Measurements from ENCODE around the gene COX6A2. TPM values are rescaled to one million over a fixed set of nuclear protein-coding genes. Genes with fewer than 3 reads are reported as not detected.

The COX6A2 gene
- total RNA-seq, 1 experiment from 2014 or later = not detected

DNA sequence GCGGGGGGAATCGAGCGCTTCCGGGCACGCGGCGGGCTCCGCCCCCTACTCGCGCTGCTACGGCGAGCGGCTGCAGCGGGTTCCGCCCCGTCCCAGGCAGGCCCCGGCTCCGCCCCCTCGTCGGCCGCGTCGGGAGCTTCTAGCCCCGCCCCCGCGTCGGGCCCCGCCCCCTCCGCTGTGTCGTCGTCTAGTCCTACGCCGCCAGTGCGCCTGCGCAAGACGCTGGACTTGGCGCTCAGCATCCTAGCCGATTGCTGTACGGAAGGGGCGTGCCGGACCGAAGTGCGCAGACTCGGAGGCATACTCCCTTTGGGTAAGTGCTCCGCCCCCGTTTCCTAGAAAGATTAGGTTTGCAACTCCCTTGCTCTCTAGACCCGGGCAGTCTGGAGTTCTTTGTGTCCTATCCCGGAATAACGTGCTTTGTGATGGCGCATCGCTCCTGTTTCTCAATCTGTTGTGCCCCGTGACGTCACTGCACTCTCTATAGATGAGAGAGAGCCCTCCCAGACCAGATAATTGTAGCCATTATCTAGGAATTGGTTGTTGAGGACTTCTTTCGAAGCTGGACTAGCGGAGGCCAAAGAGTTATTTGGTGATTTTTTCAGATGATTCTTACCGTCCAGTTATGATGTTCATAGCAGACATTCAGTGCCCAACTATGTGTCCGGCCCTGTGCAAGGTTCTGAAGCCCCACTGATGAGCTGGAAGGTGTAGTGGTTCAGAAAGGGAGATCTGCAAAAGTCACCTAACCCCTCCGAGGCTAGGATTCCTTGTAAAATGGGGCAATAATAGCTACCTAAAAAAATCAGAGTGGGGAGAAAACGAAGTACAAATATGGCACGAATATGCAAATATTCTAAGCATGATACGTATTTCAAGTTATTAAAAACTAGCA is 31.8 kb upstream of the COX6A2 start:
- H3K4me1 Mint-ChIP-seq = peaks cover 20 to 23% of the 10 kb centered on the region in 2 experiments
- H4K20me1 ChIP-seq (ENCODE audit: control insufficient read depth, insufficient read depth, insufficient read length) = no peaks in the 10 kb centered on the region
- no peaks in the 10 kb centered on the region for H3K9me3 ChIP-seq (ENCODE audit: control insufficient read depth, low read depth, low read length)
- peak overlapping the region; percentile 88 for H3K4me2 ChIP-seq (ENCODE audit: insufficient read depth, insufficient read length, low read length)
- no peak overlapping the region for H2AK5ac ChIP-seq (ENCODE audit: insufficient read length, low read length)
- no peak overlapping the region for H2BK12ac ChIP-seq (ENCODE audit: insufficient read length, low read depth, low read length)
- no peak overlapping the region for H3T11ph ChIP-seq (ENCODE audit: low read length)
- peak overlapping the region; percentile 82 to 92 for H3K4me3 Mint-ChIP-seq
- no peaks in the 10 kb centered on the region; the same call in 1 of the 2 replicates for H3K79me2 ChIP-seq (ENCODE audit: insufficient read depth, low read length)
- H4K91ac ChIP-seq (ENCODE audit: insufficient read length, low read depth, low read length) = no peak overlapping the region
- peak overlapping the region; percentile 99; the same call in 1 of the 2 replicates for H3K14ac ChIP-seq (ENCODE audit: insufficient read depth, low read length)
- H3K56ac ChIP-seq (ENCODE audit: insufficient read length, low read depth, low read length) = no peak overlapping the region
- TF ChIP-seq, protein P1, sequence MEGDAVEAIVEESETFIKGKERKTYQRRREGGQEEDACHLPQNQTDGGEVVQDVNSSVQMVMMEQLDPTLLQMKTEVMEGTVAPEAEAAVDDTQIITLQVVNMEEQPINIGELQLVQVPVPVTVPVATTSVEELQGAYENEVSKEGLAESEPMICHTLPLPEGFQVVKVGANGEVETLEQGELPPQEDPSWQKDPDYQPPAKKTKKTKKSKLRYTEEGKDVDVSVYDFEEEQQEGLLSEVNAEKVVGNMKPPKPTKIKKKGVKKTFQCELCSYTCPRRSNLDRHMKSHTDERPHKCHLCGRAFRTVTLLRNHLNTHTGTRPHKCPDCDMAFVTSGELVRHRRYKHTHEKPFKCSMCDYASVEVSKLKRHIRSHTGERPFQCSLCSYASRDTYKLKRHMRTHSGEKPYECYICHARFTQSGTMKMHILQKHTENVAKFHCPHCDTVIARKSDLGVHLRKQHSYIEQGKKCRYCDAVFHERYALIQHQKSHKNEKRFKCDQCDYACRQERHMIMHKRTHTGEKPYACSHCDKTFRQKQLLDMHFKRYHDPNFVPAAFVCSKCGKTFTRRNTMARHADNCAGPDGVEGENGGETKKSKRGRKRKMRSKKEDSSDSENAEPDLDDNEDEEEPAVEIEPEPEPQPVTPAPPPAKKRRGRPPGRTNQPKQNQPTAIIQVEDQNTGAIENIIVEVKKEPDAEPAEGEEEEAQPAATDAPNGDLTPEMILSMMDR (conservative IDR thresholded peaks at IDR 0.05) = no peak
- no peak overlapping the region for H2BK20ac ChIP-seq (ENCODE audit: low read depth, low read length, poor library complexity, severe bottlenecking)
- H3K27me3 ChIP-seq (ENCODE audit: insufficient read depth, low read length) = no peaks in the 10 kb centered on the region
- H2BK5ac ChIP-seq (ENCODE audit: insufficient read length, low read length) = no peak overlapping the region
- no peak overlapping the region for H2AFZ ChIP-seq (ENCODE audit: low read length)
- H4K8ac ChIP-seq (replicated peaks; ENCODE audit: insufficient read length, low read depth, low read length) = no peak overlapping the region
- H3K27ac Mint-ChIP-seq = peak overlapping the region; percentile 97 to 98 (median 98)
- peaks cover 4% of the 10 kb centered on the region for H3K79me1 ChIP-seq (ENCODE audit: insufficient read depth, low read depth, low read length, poor library complexity, severe bottlenecking)
- H3K9ac ChIP-seq (ENCODE audit: extremely low read depth, insufficient read length, low read length) = peak overlapping the region; percentile 90
- peak; percentile 100 for DNase-seq
- H3K18ac ChIP-seq (ENCODE audit: insufficient read length, low read depth, low read length) = peak overlapping the region; percentile 95
- H2BK15ac ChIP-seq (ENCODE audit: low read depth, low read length) = no peak overlapping the region
- H3K23ac ChIP-seq (ENCODE audit: insufficient read length, low read depth, low read length) = no peak overlapping the region
- peak overlapping the region; percentile 42 for H3K27ac ChIP-seq (ENCODE audit: insufficient read length, low read depth, low read length)
- H3K4me1 ChIP-seq (ENCODE audit: insufficient read depth, low read length) = peaks cover 2% of the 10 kb centered on the region; the same call in 1 of the 2 replicates
- peaks cover 2 to 23% (median 17%) of the 10 kb centered on the region in 3 experiments; a peak in 6 of 7 replicates for H3K36me3 Mint-ChIP-seq (ENCODE audit: insufficient read depth in 1 of 3, low read depth in 3 of 3)
- no peak overlapping the region for H4K5ac ChIP-seq (ENCODE audit: insufficient read length, low read depth, low read length)
- WGBS (ENCODE audit: extremely low coverage, insufficient read length, low lambda C conversion rate) = no CpG with 5 or more reads among the region's 61 CpGs
- no peak overlapping the region for H3K4ac ChIP-seq (ENCODE audit: low read depth, low read length)
- no peak overlapping the region for H2BK120ac ChIP-seq (ENCODE audit: low read depth, low read length, poor library complexity, severe bottlenecking)
- peaks cover 8% of the 10 kb centered on the region for H3K23me2 ChIP-seq (ENCODE audit: insufficient read length, low read depth, low read length, poor library complexity, severe bottlenecking)
- peaks cover 0 to 2% of the 10 kb centered on the region in 2 experiments; a peak in 1 of 5 replicates for H3K9me3 Mint-ChIP-seq
- H3K27me3 Mint-ChIP-seq (ENCODE audit: low read depth) = no peaks in the 10 kb centered on the region

Measured in H9 (cell line).